ENCODE results near the gene CHN1.

The CHN1 gene

DNA sequence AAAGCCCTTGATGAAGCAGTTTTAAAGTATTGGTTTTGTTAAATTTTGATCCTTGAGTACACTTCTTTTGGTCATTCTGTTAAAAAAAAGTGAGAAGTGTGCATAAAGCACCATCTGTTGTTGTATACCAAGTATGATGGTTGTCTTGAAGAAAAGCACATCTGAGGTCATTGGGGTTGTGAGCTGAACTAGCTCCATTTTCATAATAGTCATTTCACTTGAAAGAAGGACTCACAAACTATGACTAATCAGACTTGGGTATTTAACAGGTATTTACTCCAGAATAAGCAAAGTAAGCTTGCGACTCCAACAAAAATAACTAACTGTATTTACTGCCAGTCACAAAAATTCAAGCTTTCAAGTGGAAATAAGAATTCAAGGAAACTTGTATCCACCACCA, 35.1 kb downstream of the CHN1 start:
- DNase-seq, result no peak

DNA sequence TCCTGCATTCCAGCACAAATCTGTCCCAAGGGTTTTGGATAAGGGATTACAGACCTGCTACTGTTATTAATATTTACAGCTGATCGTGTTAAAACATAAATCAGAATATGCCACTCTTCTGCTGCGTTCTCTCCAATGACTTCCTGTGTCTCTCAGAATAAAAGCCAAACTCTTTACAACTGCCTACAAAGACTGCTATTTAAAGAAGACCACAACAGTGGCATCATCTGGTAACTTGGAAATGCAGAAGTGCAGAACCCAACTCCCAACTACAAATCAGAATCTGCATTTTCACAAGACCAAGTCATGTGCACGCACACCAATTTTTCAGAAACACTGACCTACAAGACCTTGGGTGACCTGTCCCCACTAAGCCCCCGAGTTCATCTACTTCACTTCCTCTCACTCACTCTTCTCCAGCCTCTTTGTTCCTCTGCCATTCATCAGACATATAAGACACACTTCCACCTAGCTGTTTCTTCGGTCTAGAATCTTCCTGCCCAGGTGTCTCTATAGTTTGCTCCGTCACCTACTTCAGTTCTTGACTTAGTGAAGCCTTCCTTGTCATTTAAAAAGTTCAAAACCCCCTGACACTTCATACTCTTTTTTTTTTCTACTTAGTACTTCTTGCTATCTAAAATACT, 36.0 kb downstream of the CHN1 start:
- DNase-seq, result no peak

DNA sequence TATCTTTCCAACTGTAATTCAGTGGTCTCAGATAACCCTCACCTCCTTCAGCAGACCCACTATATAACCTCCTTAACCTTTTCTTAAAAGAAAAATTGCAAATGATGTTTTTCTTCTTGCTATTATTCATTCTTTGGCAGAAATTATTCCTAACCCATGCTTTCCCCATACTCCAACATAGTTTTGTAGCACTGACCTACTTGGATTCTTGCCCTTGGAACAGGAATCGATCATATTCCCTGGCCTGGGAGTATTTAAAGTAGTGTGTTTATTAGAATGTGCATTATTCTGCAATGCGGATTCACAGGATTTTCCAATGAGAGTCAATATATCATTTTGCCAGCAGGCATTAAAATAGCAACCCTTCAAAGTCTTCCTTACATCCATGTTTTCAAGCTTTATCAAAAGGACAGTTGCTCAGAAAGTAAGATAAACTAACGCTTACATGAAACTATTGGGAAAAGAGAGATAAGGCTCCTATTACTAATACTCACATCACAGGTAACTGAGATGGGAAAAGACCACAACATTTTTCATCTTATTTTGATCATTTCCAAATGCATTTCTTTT, 37.4 kb downstream of the CHN1 start:
- DNase-seq, result no peak

DNA sequence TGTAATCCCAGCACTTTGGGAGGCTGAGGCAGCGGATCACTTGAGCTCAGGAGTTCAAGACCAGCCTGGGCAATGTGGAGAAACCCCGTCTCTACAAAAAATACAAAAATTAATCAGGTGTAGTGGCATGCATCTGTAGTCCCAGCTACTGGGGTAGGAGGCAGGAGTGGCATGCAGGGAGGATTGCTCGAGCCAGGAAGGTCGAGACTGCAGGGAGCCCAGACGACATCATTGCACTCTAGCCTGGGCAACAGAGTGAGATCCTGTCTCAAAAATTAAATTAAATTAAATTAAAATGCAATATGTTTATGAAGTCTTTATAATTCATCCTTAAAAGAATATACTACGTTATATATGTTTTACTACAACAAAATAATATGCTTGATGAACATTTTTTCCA, 38.1 kb downstream of the CHN1 start:
- no peak for DNase-seq

DNA sequence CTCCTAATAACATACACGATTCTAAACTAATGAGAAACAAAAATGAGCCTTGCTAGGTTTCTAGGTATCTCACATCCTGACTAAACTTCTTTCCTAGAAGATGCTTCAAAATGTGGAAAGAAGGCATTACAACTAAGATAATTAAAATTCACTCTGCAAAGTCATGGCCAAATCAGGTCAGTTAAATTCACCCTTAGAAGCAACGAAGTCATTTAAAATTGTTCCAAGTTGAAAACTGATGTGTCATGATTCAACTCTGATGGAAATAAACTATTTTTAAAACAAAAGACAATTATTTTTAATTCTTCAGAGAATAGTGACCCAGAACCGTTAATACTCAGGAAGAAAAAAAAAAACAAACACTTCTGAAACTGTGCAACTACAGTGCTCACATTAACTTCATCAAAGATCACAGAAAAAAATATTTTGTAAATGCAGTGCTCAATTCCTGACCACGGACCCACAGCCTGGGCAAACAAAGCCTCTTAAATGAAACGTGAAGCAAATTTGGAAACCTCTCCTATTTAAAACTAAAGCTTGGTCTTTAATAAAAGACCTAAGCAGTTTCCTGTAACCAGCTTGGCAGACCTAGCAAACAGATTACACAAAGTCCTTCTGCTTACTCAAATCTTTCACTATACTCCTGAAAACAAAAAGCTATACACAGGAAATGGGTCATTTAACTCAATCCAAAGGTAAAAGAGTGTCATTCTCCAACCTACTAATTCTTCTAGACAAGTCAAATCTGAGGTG, 39.0 kb downstream of the CHN1 start:
- DNase-seq, result no peak

DNA sequence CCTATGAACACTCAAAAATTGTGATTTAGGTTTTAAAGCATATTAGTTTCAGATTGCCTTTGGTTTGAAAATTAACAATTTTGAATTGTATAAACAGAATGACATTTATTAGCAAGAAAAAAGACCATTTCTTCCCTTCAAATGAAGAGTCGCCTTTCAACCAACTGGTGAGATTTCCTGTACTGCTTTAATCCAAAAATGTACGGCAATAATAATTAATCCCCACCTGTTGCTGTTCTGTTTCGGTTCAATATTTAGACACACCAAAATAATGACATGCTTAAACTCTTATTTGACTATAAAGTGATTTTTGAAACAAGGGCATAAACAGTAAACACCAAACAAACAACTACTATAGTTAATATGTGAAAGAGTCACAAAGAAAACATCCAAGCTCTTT, 39.6 kb downstream of the CHN1 start:
- DNase-seq, result no peak

DNA sequence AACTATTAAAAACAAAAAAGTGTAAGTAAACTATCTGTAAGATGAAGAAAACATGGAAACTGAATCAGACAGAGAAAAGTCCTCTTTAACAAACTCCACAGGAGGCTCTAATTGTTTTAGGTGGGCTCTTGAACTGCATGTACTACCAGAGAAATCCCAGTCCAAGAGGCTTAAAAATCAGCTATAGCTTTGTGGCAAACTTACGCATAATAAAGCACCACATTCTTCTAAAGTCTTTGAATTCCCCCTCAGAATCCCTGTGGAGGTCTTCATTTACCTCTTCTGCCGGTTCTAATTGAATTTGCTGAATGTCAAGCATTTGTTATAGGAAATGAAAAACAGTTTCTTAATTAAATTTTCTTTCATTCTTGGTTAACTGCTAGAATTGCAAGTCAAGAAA, 40.8 kb downstream of the CHN1 start:
- DNase-seq, result no peak

DNA sequence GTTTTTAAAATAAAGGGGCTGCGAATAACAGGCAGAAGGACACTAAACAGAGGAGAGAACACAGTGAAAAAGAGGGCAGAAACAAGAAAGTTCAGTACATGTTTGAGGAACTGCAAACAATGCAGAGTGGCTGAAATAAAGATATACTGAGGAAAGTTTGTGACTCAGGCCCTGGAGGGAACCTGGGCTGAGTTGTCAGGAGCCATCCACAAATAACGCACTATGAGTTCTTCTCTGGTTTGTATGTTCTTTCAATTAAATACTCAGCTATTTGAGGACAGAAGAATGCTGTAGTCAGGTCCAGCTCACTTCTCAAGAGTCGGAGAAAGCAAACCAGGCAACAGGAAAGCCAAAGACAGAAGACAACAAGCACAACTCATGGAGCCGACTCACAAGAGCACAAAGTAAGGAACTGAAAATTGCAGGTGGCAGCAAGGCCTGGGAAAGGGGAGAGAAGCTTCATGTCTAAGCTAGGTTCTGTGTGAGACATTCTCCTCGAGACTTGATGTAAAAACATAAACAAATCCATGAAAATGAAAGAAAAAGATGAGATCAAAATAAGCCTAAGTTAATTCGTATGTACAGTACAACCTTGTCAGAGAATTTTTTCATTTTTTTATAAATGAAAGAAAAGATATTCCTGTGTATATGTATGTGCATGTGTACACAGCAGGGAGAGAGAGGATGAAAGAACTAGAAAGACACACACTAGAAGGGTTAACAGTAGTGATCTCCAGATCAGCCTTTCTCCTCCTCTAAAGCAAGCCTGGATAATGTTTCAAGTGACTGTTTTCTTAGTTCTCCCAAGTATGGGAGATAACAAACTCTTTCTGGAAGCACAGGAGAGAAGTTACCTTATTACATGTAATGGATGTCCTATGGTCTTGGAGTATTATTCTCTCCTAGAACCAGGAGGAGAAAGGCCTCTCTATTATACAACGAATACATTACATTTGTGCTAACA, 41.5 kb downstream of the CHN1 start:
- DNase-seq, result no peak

DNA sequence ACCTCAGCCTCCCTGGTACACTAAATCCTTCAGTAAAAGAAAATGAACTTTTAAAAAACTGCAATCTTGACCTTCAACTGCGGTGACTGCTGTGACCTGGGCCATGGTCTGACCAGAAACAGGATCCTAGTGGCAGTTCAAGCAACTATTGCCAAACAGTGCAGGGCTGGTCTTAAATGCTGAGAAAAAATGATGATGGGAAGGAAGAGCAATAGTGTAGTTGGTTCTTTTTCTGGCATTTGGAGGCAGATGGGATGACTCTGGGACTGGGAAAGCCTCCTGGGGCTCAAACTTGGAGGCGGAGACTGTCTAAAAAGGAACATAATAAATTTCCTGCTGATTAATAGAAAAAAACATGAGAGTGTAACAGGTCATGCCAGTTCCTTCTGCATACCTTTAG, 45.4 kb downstream of the CHN1 start:
- DNase-seq, result no peak

DNA sequence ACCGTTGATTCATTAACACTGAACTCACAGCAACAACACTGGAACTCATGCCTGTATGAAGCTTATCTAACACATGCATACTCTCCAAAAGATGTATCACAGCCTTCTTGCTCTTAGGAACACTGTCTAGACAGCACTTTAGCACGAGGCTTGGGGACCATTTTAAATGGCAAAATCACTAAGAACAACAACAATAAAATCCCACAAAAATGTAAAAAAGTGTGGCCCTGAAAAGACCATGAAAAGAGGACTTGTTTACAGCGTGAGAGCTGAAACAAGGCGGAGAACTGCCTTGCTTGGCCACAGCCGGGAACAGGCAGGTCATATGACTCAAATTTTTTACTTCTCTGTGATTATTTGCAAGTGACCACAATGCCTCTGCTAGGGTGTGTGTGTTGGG, 48.1 kb downstream of the CHN1 start:
- no peak for DNase-seq

DNA sequence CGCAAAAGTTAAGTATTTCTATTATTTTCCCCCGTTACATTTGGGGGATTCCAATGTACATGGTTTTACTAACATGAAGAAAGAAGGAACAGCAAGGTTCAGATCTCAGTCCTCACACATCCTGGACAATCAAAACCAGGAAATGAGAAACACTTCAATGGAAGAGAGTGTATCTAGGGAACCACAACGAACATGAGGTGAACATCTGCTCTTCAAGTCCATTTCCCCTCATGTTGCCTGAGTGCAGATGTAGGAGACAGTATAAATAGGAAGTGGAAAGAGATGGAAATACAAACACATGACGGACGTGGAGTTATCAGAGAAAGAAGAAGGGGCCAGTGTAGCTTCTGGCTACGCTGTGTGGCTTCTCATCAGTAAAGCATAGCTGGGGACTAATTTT, 52.6 kb downstream of the CHN1 start:
- DNase-seq, result no peak

DNA sequence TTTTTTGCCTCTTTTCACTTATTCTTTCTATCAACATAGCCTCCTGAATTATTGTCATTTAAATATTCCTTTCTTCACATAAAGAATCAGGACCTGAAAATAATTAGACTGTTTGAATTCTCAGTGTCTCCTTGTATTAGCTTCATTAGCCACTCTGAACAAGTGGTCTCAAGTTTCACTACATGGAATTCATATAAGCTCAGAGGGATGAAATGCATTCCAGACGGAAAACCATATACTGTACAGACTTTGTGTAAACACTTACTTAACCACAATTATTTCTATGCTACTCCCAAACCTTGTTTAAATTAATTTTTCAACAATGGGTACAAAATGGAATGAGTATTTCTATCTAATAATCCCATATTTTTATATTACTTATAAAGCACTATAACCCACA, 53.4 kb downstream of the CHN1 start:
- no peak for DNase-seq

DNA sequence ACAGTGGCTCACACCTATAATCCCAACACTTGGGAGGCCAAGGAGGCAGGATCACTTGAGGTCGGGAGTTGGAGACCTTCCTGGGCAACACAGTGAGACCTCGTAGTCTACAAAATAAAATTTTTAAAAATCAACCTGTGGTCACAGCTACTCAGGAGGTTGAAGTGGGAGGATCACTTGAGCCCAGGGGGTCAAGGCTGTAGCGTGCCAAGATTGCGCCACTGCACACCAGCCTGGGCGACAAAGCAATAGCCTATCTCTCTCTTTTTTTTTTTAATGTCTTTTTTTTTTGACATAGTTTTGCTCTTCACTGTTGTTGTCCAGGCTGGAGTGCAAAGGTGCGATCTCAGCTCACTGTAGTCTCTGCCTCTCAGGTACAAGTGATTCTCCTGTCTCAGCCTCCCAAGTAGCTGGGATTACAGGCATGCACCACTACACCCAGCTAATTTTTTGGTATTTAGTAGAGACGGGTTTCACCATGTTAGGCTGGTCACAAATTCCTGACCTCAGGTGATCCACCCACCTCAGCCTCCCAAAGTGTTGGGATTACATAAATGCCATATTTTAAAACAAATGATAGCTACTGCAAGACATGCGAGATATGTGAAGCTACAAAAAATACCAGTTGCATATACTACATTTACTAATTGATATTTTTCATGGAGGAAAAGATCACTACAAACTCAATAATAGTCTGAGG, 55.0 kb downstream of the CHN1 start:
- no peak for DNase-seq

DNA sequence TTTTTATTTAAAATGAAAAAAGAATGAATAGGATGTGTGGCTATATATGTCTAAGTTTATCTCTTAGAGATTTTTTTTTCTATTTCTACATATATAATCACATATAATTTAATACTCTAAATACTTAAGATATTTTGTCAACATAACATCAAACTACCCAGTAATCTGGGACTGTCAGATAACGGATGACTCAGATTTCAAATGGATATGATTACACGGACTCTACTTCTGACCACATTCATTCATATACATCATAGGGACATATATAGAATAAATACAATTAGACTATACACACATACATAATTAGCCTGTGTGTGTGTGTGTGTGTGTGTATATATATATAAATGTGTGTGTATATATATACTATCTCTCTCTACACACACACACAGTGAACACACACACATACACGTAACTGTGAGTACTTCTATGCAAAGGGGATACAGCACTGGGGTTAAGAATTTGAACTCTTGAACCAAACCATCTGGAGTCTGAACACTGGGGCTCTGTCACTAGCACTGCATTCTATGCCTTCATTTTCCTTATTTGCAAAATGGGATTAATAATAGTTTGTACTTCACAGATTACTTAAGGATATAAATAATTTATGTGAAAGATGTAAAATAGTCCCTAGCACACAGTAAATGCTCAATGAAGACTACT, 59.5 kb downstream of the CHN1 start:
- DNase-seq, result no peak

DNA sequence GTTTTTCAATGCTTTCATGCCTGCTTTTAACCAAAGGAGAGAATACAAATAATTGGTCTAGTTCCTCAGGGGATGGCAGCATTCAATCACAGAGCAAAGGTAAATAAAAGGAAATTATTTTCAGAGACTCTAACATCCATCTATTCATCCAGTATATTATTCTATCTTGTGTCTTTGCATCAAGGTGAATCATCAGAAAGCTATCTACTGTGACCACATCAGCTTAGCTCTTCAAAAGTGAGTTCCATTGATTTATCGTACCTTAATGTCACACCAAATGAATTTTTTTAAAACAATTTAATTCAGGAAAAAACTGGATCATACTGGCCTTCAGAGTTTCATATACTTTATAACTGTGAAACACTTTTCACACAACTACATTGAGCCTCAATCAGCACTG, 66.1 kb downstream of the CHN1 start:
- DNase-seq, result no peak

DNA sequence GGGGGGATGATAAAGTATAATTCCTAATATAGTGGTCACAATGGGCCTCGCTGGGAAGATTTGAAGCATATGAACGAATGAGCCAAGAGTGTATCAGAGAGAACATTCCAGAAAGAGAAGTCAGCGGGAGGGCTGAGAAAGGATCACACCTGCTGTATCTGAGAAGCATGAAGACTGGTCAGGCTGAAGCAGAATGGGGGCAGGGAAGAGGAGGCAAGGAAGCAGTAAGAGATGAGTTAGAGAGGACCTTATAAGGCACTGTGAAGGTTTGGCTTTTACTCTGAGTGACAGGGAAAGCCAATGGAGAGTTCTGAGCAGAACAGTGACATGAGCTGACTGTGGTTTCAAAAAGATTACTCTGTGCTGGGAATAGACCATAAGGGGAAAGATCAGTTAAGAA, 73.5 kb downstream of the CHN1 start:
- DNase-seq, result no peak

DNA sequence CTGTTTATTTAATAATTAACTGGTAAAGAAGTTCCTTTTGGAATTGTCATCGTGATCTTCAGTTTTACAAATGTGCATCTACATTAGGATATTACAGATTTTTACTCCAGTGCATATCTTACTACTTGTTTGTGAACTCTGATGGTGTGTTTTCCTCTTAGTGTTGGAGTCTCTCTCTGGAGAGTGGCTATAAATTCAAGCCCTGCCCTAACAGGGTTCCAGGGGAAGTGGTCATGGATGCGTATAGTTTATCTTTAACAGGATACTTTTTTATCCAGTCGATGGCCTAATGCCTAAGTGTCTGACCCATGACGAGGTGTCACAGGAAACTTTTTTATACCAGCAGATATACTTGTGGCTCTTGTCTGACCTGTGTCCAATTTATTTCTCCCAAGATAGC, 75.4 kb downstream of the CHN1 start:
- DNase-seq, result no peak

DNA sequence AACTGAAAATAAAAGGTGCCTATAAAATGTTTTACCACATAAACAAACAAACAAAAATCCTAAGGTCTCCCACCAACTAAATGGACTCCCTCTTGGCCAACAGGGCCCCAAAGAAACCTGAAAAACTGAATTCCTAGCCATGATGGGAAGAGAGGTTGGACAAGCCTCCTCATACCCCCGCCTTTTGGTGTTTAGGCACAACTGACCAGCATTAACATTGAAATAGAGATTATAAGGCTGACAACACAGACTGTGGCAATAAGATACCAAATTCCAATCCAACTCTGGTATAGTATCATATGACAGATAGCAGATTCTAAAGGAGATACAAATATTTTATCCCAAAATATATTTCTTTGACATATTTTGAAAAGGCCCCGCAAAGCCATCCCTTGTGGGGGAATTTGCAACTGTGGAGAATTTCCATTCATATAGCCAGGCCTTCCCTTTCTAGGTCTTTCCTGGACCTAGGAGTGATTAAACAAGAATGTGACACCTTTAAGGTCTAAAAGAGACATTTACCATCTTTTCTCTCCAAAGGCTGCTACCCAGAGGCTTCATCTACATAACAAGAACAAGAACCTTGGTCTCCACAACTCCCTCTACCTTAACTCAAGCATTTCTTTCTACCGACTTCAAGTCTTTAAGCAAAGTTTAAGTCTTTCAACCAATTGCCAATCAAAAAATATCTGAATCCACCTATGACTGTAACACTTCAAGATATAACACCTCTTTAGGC, 80.0 kb downstream of the CHN1 start:
- no peak for DNase-seq

DNA sequence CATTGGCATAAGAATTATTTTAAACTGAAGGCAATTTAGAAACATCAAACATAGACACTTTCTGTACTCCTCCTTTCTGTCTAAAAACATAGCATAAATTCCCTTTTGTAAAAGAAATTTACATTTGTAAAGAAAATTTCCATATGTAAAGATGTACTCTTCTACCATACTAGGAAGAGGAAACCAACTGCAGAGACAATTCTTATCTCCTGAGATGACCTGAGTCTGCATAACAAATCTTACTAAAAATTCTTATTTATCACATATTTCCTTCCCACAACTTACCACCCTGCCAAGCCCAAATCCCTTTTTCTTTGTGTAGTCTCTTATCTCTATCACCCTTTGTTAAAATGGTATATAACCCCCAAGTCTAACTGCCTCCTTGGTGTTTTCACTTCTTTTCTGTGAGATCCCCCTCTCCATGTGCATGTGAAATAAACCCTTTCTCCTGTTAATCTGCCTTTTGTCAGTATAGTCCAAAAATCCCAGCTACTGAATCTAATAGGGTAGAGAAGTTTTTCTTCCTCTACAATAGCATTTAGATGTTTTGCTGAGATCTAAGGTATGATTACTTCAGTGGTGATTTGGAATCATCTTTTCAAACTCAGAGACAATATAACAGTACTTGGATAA, 81.0 kb downstream of the CHN1 start:
- no peak for DNase-seq

DNA sequence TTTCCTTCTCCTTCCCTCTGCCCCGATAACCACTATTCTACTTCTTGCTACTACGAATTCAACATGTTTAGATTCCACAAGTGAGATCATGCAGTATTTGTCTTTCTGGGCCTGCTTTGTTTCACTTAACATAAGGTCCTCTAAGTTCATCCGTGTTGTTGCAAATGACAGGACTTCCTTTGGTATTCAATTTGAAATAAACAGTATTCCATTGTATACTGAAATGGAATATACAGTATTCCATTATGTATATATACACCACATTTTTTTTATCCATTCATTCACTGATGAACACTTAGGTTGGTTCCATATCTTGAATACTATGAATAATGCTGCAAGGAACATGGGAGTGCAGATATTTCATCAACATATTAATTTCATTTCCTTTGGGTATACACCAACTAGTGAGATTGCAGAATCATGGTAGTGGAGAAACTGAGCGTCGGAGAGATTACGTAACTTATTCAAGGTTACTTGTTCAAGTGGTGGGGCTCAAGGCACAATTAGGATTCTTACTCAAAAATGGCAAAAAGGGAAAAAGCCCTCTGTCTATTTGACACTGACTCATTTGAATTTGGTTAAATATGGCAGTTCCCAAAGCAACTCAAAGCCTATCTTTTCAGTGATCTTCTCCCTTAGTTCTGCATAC, 85.1 kb downstream of the CHN1 start:
- no peak for DNase-seq
